Astrocyte (in vitro differentiated cells and primary cell): ENCODE data around the gene RUNX1. TPM values are rescaled to one million over a fixed set of nuclear protein-coding genes. Genes with fewer than 3 reads are reported as not detected.

Experiments used
- DNase-seq: peaks from one replicate; pipeline ENCODE4 v3.0.0-alpha.2; 2010; ENCODE audit warnings: low read depth
- FAIRE-seq: peaks from 2 replicates; lab custom pipeline; 2011; peaks lifted over from hg19 to GRCh38; lab: Jason Lieb, UNC
- H2AFZ ChIP-seq: 2 replicates; pipeline ENCODE4 v1.6.0; 2012; ENCODE audit warnings: low read depth, low read length, inconsistent platforms
- H3K27ac ChIP-seq: 2 replicates; pipeline ENCODE4 v1.5.1; 2011; ENCODE audit warnings: low read depth, low read length, inconsistent platforms
- H3K27me3 ChIP-seq: 2 replicates; pipeline ENCODE4 v1.6.0; 2011; ENCODE audit warnings: low read length, inconsistent platforms; ENCODE audit not compliant: insufficient read depth
- H3K36me3 ChIP-seq: 2 replicates; pipeline ENCODE4 v1.5.1; 2011; ENCODE audit warnings: low read length, inconsistent platforms; ENCODE audit not compliant: insufficient read depth
- H3K4me1 ChIP-seq: 2 replicates; pipeline ENCODE4 v1.5.1; 2011; ENCODE audit warnings: low read length, inconsistent platforms; ENCODE audit not compliant: insufficient read depth
- H3K4me2 ChIP-seq: 2 replicates; pipeline ENCODE4 v1.6.0; 2012; ENCODE audit warnings: low read length, inconsistent platforms
- H3K4me3 ChIP-seq: 2 replicates; pipeline ENCODE4 v1.5.1; 2011; ENCODE audit warnings: low read depth, mild to moderate bottlenecking, low read length, inconsistent platforms; ENCODE audit not compliant: insufficient read depth
- H3K79me2 ChIP-seq: 2 replicates; pipeline ENCODE4 v1.6.0; 2012; ENCODE audit warnings: mild to moderate bottlenecking, low read length, inconsistent platforms; ENCODE audit not compliant: insufficient read depth
- H3K9ac ChIP-seq: 2 replicates; pipeline ENCODE4 v1.6.0; 2012; ENCODE audit warnings: mild to moderate bottlenecking, low read length, inconsistent platforms
- H3K9me3 ChIP-seq: 2 replicates; pipeline ENCODE4 v1.5.1; 2012; ENCODE audit warnings: low read depth, mild to moderate bottlenecking, low read length, inconsistent platforms; ENCODE audit not compliant: insufficient read depth
- H4K20me1 ChIP-seq: 2 replicates; pipeline ENCODE4 v1.6.0; 2012; ENCODE audit warnings: low read length, inconsistent platforms; ENCODE audit not compliant: insufficient read depth
- H3K27ac Mint-ChIP-seq: one replicate; pipeline ENCODE4 v1.8.0; 2021; ENCODE audit warnings: mild to moderate bottlenecking, mixed read lengths; ENCODE audit not compliant: unreplicated experiment
- H3K27me3 Mint-ChIP-seq: one replicate; pipeline ENCODE4 v1.8.0; 2021; ENCODE audit warnings: low read depth, mixed read lengths; ENCODE audit not compliant: unreplicated experiment
- H3K36me3 Mint-ChIP-seq: one replicate; pipeline ENCODE4 v1.8.0; 2021; ENCODE audit warnings: low read depth, mixed read lengths; ENCODE audit not compliant: unreplicated experiment
- H3K4me1 Mint-ChIP-seq: one replicate; pipeline ENCODE4 v1.8.0; 2021; ENCODE audit warnings: low read depth, mixed read lengths; ENCODE audit not compliant: unreplicated experiment
- H3K4me3 Mint-ChIP-seq: one replicate; pipeline ENCODE4 v1.8.0; 2021; ENCODE audit warnings: mild to moderate bottlenecking, moderate library complexity, mixed read lengths; ENCODE audit not compliant: unreplicated experiment
- H3K9me3 Mint-ChIP-seq: one replicate; pipeline ENCODE4 v1.8.0; 2021; ENCODE audit warnings: mild to moderate bottlenecking, mixed read lengths; ENCODE audit not compliant: unreplicated experiment
- CTCF ChIP-seq: IDR thresholded peaks from 2 replicates; pipeline ENCODE4 v1.5.1; 2011; ENCODE audit warnings: low read depth, mild to moderate bottlenecking, inconsistent platforms, low read length, moderate library complexity; ENCODE audit not compliant: insufficient read depth
- EZH2 ChIP-seq: IDR thresholded peaks from 2 replicates; pipeline ENCODE4 v1.6.1; 2012; ENCODE audit warnings: mild to moderate bottlenecking, low read length, inconsistent platforms; ENCODE audit not compliant: insufficient read depth
- total RNA-seq: library from RNA; stranded (reverse); gene quantifications from 2 replicates; pipeline ENCODE4 v1.2.1, GENCODE V29; 2021

Gene RUNX1
- total RNA-seq, 1 donor from 2014 or later = 84.6 TPM

- DNase-seq (no peak), FAIRE-seq (no peak)
- H3K4me3 ChIP-seq = no peak overlapping the region
- H3K27ac ChIP-seq = no peak overlapping the region
- no peak overlapping the region for H3K4me2 ChIP-seq
- peaks cover 32% of the 10 kb centered on the region for H3K4me1 ChIP-seq
- no peak overlapping the region for H2AFZ ChIP-seq
- no peaks in the 10 kb centered on the region for H3K9me3 ChIP-seq
- TF ChIP-seq CTCF = no peak
- TF ChIP-seq EZH2 = no peak
- Mint-ChIP-seq H3K4me1 (peaks cover 44% of the 10 kb centered on the region), H3K9me3 (no peaks in the 10 kb centered on the region), H3K27me3 (no peaks in the 10 kb centered on the region), H3K4me3 (no peak overlapping the region), H3K36me3 (no peaks in the 10 kb centered on the region), H3K27ac (no peak overlapping the region)
- H4K20me1 ChIP-seq = no peaks in the 10 kb centered on the region
- no peak overlapping the region for H3K9ac ChIP-seq
- no peaks in the 10 kb centered on the region for H3K36me3 ChIP-seq
- peaks cover 8% of the 10 kb centered on the region for H3K79me2 ChIP-seq
- H3K27me3 ChIP-seq = no peaks in the 10 kb centered on the region
Observed at GRCh38 chr21:35052801-35053200, 3.7 kb upstream of the RUNX1 start.

DNA sequence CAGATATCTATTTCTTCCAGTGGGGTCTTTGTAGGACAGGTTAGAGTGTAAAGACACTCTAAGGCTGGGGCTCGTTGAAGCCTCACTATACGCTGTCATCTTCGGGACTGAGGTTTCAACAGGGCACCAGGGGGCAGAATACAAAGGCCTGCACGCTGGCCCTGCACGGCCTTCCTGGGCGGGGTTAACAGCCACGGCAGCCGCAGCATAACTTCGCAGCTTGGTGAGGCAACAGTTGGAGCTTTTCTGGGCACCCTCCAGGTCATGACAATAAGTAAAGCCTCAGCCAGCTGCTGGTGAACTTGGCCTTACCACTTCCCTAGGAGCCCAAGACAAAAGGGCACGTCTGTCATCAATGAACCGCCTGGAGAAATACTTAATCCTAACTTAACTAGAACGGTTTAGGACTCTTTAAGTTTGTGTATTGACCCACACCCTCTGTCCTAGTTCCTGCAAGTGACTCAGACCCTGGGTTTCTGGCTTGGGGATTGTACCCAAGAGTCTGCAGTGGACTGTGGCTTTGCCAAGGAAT, 2.3 kb upstream of the RUNX1 start:
- Mint-ChIP-seq H3K27me3 (no peaks in the 10 kb centered on the region), H3K27ac (peak overlapping the region; percentile 99), H3K36me3 (no peaks in the 10 kb centered on the region), H3K9me3 (no peaks in the 10 kb centered on the region), H3K4me3 (peak overlapping the region; percentile 28), H3K4me1 (peaks cover 55% of the 10 kb centered on the region)
- DNase-seq (peak; percentile 84), FAIRE-seq (no peak)
- Histone ChIP-seq H3K36me3 (no peaks in the 10 kb centered on the region), H3K27me3 (no peaks in the 10 kb centered on the region), H4K20me1 (no peaks in the 10 kb centered on the region), H3K27ac (peak overlapping the region; percentile 91), H3K4me2 (peak overlapping the region; percentile 43), H3K4me3 (no peak overlapping the region), H3K79me2 (peaks cover 13% of the 10 kb centered on the region), H3K4me1 (peaks cover 42% of the 10 kb centered on the region), H2AFZ (peak overlapping the region; percentile 68), H3K9ac (peak overlapping the region; percentile 34), H3K9me3 (no peaks in the 10 kb centered on the region)
- no peak for TF ChIP-seq EZH2
- peak; percentile 51 for TF ChIP-seq CTCF
